ENCODE measurements around the gene TMEM62.

DNA sequence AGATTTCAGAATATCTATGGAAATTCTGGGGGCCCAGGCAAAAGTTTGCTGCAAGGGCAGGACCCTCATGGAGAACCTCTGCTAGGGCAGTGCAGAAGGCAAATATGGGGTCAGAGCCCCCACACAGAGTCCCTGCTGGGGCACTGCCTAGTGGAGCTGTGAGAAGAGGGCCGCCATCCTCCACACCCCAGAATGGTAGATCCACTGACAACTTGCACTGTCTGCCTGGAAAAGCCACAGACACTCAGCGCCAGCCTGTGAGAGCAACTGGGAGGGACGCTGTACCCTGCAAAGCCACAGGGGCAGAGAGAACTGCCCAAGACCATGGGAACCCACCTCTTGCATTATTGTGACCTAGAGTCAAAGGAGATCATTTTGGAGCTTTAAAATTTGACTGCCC, 65.6 kb downstream of the TMEM62 start:
- TF ChIP-seq, protein P1, sequence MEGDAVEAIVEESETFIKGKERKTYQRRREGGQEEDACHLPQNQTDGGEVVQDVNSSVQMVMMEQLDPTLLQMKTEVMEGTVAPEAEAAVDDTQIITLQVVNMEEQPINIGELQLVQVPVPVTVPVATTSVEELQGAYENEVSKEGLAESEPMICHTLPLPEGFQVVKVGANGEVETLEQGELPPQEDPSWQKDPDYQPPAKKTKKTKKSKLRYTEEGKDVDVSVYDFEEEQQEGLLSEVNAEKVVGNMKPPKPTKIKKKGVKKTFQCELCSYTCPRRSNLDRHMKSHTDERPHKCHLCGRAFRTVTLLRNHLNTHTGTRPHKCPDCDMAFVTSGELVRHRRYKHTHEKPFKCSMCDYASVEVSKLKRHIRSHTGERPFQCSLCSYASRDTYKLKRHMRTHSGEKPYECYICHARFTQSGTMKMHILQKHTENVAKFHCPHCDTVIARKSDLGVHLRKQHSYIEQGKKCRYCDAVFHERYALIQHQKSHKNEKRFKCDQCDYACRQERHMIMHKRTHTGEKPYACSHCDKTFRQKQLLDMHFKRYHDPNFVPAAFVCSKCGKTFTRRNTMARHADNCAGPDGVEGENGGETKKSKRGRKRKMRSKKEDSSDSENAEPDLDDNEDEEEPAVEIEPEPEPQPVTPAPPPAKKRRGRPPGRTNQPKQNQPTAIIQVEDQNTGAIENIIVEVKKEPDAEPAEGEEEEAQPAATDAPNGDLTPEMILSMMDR (IDR thresholded peaks at IDR 0.05; ENCODE audit: low read depth, low read length): no peak
- TF ChIP-seq EZH2phosphoT487 (IDR thresholded peaks at IDR 0.05; ENCODE audit: low read depth): no peak

All from OCI-LY3 (cell line).